Kidney (tissue), 14 donors: ENCODE measurements around the gene TXNDC5. TPM values are rescaled to one million over a fixed set of nuclear protein-coding genes. Genes with fewer than 3 reads are reported as not detected.

Experiments used
- DNase-seq, 5 donors: peaks; one replicate each; pipeline ENCODE4 v3.0.0-alpha.2; 2013 to 2020
- FAIRE-seq: peaks from 2 replicates; lab custom pipeline; 2012; peaks lifted over from hg19 to GRCh38; lab: Jason Lieb, UNC
- H3K27ac ChIP-seq, 2 donors: one replicate each; pipeline ENCODE4 v1.7.0; 2013; ENCODE audit warnings: low read depth in 2 of 2, low read length in 2 of 2, inconsistent platforms in 1 of 2
- H3K27me3 ChIP-seq: one replicate; pipeline ENCODE4 v1.7.1; 2013; ENCODE audit warnings: low read length, inconsistent platforms; ENCODE audit not compliant: control insufficient read depth, insufficient read depth
- H3K36me3 ChIP-seq, 3 donors: one replicate each; pipeline versions ENCODE4 v1.7.0 to v1.7.1; 2013; ENCODE audit warnings: low read length in 3 of 3, control low read depth in 1 of 3, inconsistent platforms in 1 of 3; ENCODE audit not compliant: insufficient read depth in 3 of 3, control insufficient read depth in 2 of 3
- H3K4me1 ChIP-seq, 3 donors: one replicate each; pipeline versions ENCODE4 v1.7.0 to v1.7.1; 2013; ENCODE audit warnings: low read length in 3 of 3, inconsistent platforms in 1 of 3, low read depth in 1 of 3; ENCODE audit not compliant: control insufficient read depth in 2 of 3, insufficient read depth in 2 of 3
- H3K4me3 ChIP-seq, 3 donors: one replicate each; pipeline versions ENCODE4 v1.7.0 to v1.8.1; 2013; ENCODE audit warnings: low read length in 3 of 3, control low read depth in 1 of 3, inconsistent platforms in 1 of 3
- H3K9ac ChIP-seq, 3 donors: one replicate each; pipeline versions ENCODE4 v1.7.0 to v1.7.1; 2013; ENCODE audit warnings: low read length in 3 of 3, control low read depth in 1 of 3, inconsistent platforms in 1 of 3
- H3K9me3 ChIP-seq, 3 donors: one replicate each; pipeline versions ENCODE4 v1.7.0 to v1.7.1; 2013; ENCODE audit warnings: low read length in 3 of 3, control low read depth in 1 of 3, inconsistent platforms in 1 of 3; ENCODE audit not compliant: control insufficient read depth in 2 of 3, insufficient read depth in 1 of 3
- intact Hi-C: fragments of 100-400 bp; cut with DNase I; formaldehyde crosslinking; loops from one replicate; pipeline ENCODE4 v1.11.1; 2022
- polyA plus RNA-seq: library from polyadenylated mRNA; stranded (reverse); fragments of 350-450 nt; fragmentation: Illumina TruSeq; extraction: RNeasy Lipid Tissue Mini Kit (QIAGEN cat#74804); gene quantifications from one replicate; pipeline ENCODE4 v1.2.3, GENCODE V29; 2014; ENCODE audit warnings: low read depth, low replicate concordance; ENCODE audit not compliant: insufficient read depth
- total RNA-seq: library from RNA; stranded (reverse); fragmentation: NEBNext Ultra II Directional; extraction: Animal tissue kit (Norgen Biotek cat#: 25700); gene quantifications from one replicate; pipeline ENCODE4 v1.2.1, GENCODE V29; 2021
- TF ChIP-seq, protein P1 (sequence below): IDR thresholded peaks from 3 replicates; pipeline ENCODE4 v1.5.1; 2012; ENCODE audit warnings: mild to moderate bottlenecking, moderate library complexity, borderline replicate concordance; ENCODE audit not compliant: insufficient read depth; ENCODE audit errors: extremely low read depth
- donor health status: control.
- donor health status: control.
- donor health status: control.
- donor health status: control.
- donor health status: control.
- donor health status: DM: yes; HTN: yes; CAD: no.
- donor health status: Normal renal cell carcinoma (clear cell type).

Gene TXNDC5
- total and polyA plus RNA-seq, 2 donors from 2014 or later = 73.5 to 153 TPM

DNA sequence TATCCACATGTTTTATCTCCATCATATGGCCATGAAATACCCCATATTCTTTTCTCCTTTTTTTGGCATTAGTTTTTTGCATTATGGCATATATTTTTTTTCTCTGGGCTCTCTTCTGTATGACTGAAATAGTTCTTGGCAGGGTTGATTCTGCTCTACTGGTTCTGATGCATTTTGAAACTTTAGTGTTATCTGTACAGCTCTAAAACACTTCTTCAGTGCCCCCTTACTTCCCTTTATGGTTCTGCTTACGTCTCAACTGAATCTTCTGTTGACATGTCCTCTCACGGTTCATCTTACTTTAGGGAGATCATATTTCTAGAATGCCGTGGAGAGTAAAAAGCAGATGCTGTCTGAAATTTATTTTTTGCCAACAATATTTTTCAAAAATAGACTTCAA is 23.2 kb upstream of the TXNDC5 start:
- TF ChIP-seq, protein P1, sequence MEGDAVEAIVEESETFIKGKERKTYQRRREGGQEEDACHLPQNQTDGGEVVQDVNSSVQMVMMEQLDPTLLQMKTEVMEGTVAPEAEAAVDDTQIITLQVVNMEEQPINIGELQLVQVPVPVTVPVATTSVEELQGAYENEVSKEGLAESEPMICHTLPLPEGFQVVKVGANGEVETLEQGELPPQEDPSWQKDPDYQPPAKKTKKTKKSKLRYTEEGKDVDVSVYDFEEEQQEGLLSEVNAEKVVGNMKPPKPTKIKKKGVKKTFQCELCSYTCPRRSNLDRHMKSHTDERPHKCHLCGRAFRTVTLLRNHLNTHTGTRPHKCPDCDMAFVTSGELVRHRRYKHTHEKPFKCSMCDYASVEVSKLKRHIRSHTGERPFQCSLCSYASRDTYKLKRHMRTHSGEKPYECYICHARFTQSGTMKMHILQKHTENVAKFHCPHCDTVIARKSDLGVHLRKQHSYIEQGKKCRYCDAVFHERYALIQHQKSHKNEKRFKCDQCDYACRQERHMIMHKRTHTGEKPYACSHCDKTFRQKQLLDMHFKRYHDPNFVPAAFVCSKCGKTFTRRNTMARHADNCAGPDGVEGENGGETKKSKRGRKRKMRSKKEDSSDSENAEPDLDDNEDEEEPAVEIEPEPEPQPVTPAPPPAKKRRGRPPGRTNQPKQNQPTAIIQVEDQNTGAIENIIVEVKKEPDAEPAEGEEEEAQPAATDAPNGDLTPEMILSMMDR = no peak
- Histone ChIP-seq H3K36me3 (no peaks in the 10 kb centered on the region), H3K4me3 (no peak overlapping the region), H3K27me3 (no peaks in the 10 kb centered on the region), H3K27ac (no peak overlapping the region), H3K4me1 (no peaks in the 10 kb centered on the region), H3K9me3 (no peaks in the 10 kb centered on the region), H3K9ac (no peak overlapping the region)
- no peak for DNase-seq
- FAIRE-seq = no peak
- intact Hi-C loops = no loop called here

DNA sequence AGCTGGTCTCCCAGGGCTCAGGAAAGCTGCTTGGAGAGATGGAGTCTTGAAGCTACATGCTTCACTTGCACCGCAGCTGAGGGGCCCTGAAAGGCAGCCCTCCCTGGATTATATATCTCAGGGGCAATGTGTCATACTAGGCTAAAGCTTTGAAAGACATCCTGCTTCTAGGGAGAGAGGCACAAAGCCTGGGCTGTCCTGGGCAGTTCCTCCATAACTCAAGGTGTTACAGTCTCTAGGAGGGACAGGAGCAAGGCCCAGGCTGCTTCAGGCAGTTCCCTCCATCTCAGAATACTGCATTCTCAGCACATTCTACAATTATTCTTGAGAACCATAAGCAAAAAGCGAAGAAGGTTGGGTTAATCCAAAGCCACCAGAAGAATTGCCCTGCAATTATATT is 22.0 kb upstream of the TXNDC5 start:
- Histone ChIP-seq H3K9me3 (no peaks in the 10 kb centered on the region), H3K9ac (no peak overlapping the region), H3K27ac (no peak overlapping the region), H3K36me3 (no peaks in the 10 kb centered on the region), H3K4me3 (no peak overlapping the region), H3K27me3 (no peaks in the 10 kb centered on the region), H3K4me1 (no peaks in the 10 kb centered on the region)
- DNase-seq = peak in 1 of 5 donors; percentile 15
- intact Hi-C loops = no loop called here
- TF ChIP-seq, protein P1 = no peak
- FAIRE-seq = no peak

- DNase-seq = no peak
- no peaks in the 10 kb centered on the region for H3K9me3 ChIP-seq
- intact Hi-C loops = no loop called here
- H3K36me3 ChIP-seq = no peaks in the 10 kb centered on the region
- no peak overlapping the region for H3K27ac ChIP-seq
- TF ChIP-seq, protein P1 = no peak
- no peak for FAIRE-seq
- no peaks in the 10 kb centered on the region for H3K4me1 ChIP-seq
- no peak overlapping the region for H3K4me3 ChIP-seq
- H3K9ac ChIP-seq = no peak overlapping the region
- H3K27me3 ChIP-seq = no peaks in the 10 kb centered on the region
Observed at GRCh38 chr6:7924867-7925266, 14.3 kb upstream of the TXNDC5 start.

GRCh38 chr6:7922596-7922995 is 12.0 kb upstream of the TXNDC5 start:
- no peak for DNase-seq
- no peak overlapping the region for H3K4me3 ChIP-seq

More at GRCh38 chr6:7922596-7922995, 12.0 kb upstream of the TXNDC5 start:
- no peaks in the 10 kb centered on the region for H3K9me3 ChIP-seq
- intact Hi-C loops = no loop called here
- H3K36me3 ChIP-seq = no peaks in the 10 kb centered on the region
- no peaks in the 10 kb centered on the region for H3K27me3 ChIP-seq
- TF ChIP-seq, protein P1 = no peak
- no peak for FAIRE-seq
- H3K4me1 ChIP-seq = no peaks in the 10 kb centered on the region
- H3K27ac ChIP-seq = no peak overlapping the region
- no peak overlapping the region for H3K9ac ChIP-seq
